ENCODE results near the gene TMEM205.

GRCh38 chr19:11359421-11359820 lies 13.4 kb upstream of the TMEM205 start:
- TF ChIP-seq, protein P1, sequence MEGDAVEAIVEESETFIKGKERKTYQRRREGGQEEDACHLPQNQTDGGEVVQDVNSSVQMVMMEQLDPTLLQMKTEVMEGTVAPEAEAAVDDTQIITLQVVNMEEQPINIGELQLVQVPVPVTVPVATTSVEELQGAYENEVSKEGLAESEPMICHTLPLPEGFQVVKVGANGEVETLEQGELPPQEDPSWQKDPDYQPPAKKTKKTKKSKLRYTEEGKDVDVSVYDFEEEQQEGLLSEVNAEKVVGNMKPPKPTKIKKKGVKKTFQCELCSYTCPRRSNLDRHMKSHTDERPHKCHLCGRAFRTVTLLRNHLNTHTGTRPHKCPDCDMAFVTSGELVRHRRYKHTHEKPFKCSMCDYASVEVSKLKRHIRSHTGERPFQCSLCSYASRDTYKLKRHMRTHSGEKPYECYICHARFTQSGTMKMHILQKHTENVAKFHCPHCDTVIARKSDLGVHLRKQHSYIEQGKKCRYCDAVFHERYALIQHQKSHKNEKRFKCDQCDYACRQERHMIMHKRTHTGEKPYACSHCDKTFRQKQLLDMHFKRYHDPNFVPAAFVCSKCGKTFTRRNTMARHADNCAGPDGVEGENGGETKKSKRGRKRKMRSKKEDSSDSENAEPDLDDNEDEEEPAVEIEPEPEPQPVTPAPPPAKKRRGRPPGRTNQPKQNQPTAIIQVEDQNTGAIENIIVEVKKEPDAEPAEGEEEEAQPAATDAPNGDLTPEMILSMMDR (conservative IDR thresholded peaks at IDR 0.05; ENCODE audit: low read length), result no peak
- TF ChIP-seq EZH2phosphoT487 (IDR thresholded peaks at IDR 0.05; ENCODE audit: borderline replicate concordance, low read depth, low read length), result no peak
